H1 (cell line): ENCODE data around the gene LRRC4.

Experiments
- EP300 ChIP-seq, 2 experiments: IDR thresholded peaks; 1 replicate in 1 of 2; 2 replicates in 1 of 2; pipeline ENCODE4 v1.6.1; 2011 to 2012; ENCODE audit warnings: low read depth in 2 of 2, low read length in 2 of 2, mild to moderate bottlenecking in 2 of 2, borderline replicate concordance in 1 of 2, inconsistent platforms in 1 of 2, moderate library complexity in 1 of 2
- GABPA ChIP-seq: IDR thresholded peaks from 2 replicates; pipeline ENCODE4 v1.6.1; 2011; ENCODE audit warnings: mild to moderate bottlenecking, low read length, moderate library complexity, borderline replicate concordance; ENCODE audit not compliant: insufficient read depth
- POLR2A ChIP-seq, 2 experiments: IDR thresholded peaks; 1 replicate in 1 of 2; 2 replicates in 1 of 2; pipeline ENCODE4 v1.6.1; 2011; ENCODE audit warnings: low read depth in 2 of 2, low read length in 2 of 2, mild to moderate bottlenecking in 2 of 2; ENCODE audit errors: control extremely low read depth in 1 of 2
- POLR2AphosphoS5 ChIP-seq: IDR thresholded peaks from 2 replicates; pipeline ENCODE4 v1.6.1; 2011; ENCODE audit warnings: low read depth, low read length
- RFX5 ChIP-seq: IDR thresholded peaks from 2 replicates; pipeline ENCODE4 v1.6.1; 2011; ENCODE audit warnings: low read depth, low read length, improper control_type of control experiment, borderline replicate concordance
- SUZ12 ChIP-seq: fragments of 200-600 bp; sonication (generic); IDR thresholded peaks from 2 replicates; pipeline ENCODE4 v1.6.1; 2012; ENCODE audit warnings: mild to moderate bottlenecking, inconsistent platforms, low read length, moderate library complexity, mixed read lengths
- YY1 ChIP-seq: IDR thresholded peaks from 2 replicates; pipeline ENCODE4 v1.6.1; 2011; ENCODE audit warnings: low read depth, mild to moderate bottlenecking, low read length
- TF ChIP-seq, protein P1 (sequence below), 3 experiments: IDR thresholded peaks; 1 replicate in 2 of 3; 2 replicates in 1 of 3; pipeline versions ENCODE4 v1.5.1 to v1.6.1; 2011; ENCODE audit warnings: low read length in 3 of 3, mild to moderate bottlenecking in 3 of 3, inconsistent platforms in 2 of 3, low read depth in 1 of 3, moderate library complexity in 1 of 3; ENCODE audit not compliant: insufficient read depth in 1 of 3; ENCODE audit errors: control extremely low read depth in 1 of 3

DNA sequence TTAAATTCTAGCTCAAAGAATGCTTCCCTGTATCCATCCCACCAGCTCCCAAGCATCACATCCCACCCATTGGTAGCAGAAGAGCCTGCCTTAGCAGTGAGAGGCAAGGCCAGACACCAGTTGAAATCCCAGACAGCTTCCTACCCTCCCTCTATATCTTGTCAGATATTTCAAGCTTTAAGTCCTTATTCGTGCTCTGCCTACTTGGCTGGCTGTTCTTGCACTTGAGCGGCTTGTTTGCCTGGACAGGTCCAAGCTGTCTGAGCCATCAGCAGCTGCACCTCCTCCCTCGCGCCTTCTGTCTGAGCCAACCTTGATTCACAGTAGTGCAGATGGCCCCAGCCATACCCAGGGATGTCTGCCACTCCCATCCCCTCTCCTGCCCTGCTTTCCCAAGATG is 16.4 kb downstream of the LRRC4 start:
- TF ChIP-seq, protein P1, sequence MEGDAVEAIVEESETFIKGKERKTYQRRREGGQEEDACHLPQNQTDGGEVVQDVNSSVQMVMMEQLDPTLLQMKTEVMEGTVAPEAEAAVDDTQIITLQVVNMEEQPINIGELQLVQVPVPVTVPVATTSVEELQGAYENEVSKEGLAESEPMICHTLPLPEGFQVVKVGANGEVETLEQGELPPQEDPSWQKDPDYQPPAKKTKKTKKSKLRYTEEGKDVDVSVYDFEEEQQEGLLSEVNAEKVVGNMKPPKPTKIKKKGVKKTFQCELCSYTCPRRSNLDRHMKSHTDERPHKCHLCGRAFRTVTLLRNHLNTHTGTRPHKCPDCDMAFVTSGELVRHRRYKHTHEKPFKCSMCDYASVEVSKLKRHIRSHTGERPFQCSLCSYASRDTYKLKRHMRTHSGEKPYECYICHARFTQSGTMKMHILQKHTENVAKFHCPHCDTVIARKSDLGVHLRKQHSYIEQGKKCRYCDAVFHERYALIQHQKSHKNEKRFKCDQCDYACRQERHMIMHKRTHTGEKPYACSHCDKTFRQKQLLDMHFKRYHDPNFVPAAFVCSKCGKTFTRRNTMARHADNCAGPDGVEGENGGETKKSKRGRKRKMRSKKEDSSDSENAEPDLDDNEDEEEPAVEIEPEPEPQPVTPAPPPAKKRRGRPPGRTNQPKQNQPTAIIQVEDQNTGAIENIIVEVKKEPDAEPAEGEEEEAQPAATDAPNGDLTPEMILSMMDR (IDR thresholded peaks at IDR 0.05; ENCODE audit: control extremely low read depth in 1 of 3, insufficient read depth in 1 of 3, low read depth in 1 of 3, low read length in 3 of 3), result no peak
- TF ChIP-seq EP300 (IDR thresholded peaks at IDR 0.05; ENCODE audit: borderline replicate concordance in 1 of 2, low read depth in 2 of 2, low read length in 2 of 2), result no peak
- TF ChIP-seq YY1, result no peak
- TF ChIP-seq RFX5, result no peak
- no peak for TF ChIP-seq POLR2A (IDR thresholded peaks at IDR 0.05; ENCODE audit: control extremely low read depth in 1 of 2, low read depth in 2 of 2, low read length in 2 of 2)
- TF ChIP-seq SUZ12, result no peak
- no peak for TF ChIP-seq GABPA
- TF ChIP-seq POLR2AphosphoS5, result no peak
